H54 (cell line): ENCODE results near the gene ASCL2.

ENCODE experiments used
- DNase-seq: peaks from one replicate; pipeline ENCODE4 v3.0.0; 2011; ENCODE audit warnings: low spot score, mixed read lengths; ENCODE audit not compliant: insufficient read length
- FAIRE-seq: peaks from 3 replicates; lab custom pipeline; 2011; peaks lifted over from hg19 to GRCh38; lab: Jason Lieb, UNC
- POLR2A ChIP-seq: IDR thresholded peaks from 2 replicates; pipeline ENCODE4 v1.6.1; 2011; ENCODE audit warnings: low read depth, mild to moderate bottlenecking, low read length

The ASCL2 gene

DNA sequence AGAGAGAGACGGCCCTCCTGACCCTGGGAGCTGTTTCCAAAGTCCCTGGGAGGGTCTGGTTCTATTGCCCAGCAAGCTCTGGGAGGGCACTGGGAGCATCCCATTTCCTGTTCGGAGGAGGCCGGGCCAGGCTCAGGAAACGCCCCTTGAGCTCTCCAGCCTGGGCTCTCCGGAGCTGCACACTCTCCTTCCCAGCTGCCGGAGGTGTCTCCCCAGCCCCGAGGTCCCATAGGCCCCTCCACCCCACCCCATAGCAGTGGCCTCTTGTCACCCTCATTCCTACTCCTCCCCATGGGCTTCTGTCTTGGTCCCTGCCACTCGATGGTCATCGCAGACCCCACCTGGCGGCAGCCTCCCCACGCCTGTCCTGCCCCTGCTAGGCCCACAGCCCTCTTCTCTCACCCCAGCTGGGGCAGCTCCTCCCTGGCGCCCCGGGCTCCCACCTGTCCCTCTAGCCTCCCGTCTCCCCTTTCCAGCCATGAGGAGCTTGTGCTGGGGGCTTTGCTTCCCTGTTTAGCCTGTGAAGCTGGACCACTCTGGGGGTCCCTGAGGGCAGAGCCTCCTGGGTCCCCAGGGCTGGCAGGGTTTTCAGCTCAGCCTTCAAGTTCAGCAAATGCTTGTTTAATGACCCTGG, 34.2 kb upstream of the ASCL2 start:
- no peak for TF ChIP-seq POLR2A
- DNase-seq = no peak
- no peak for FAIRE-seq

DNA sequence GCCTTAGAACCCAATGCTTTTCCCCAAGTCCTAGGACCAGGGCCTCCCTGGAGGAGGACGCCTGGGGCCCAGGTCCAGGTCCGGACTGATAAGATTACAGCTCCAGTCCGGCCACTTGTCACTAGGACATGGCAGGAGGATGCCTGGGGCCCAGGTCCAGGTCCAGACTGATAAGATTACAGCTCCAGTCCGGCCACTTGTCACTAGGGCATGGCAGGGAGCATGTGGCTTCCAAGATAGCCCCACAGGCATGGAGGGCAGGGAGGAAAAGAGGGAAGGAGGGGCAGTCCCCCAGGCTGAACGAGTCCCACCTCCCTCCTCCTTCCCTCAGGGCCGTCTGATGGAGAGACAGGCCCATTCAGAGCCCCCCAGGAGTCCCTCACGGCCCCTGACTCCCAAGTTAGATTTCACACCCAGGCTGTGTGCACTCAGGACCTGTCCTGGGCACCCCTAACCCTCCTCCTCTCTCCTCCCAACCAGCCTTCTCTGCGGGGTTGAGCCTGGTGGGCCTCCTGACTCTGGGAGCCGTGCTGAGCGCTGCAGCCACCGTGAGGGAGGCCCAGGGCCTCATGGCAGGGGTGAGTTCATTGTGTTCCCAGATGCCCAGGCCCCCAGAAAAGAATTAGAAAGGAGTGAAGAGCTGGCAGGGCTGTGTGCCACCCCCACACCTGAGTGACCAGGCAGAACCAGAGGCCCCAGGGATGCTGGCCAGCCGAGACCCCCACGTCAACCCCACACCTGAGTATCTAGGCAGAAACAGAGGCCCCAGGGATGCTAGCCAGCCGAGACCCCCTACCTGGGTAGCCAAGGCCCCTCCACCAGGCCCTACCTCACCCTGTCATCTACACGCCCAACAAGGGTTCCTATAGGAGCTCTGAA, 33.5 kb upstream of the ASCL2 start:
- no peak for FAIRE-seq
- DNase-seq = no peak
- TF ChIP-seq POLR2A = no peak

DNA sequence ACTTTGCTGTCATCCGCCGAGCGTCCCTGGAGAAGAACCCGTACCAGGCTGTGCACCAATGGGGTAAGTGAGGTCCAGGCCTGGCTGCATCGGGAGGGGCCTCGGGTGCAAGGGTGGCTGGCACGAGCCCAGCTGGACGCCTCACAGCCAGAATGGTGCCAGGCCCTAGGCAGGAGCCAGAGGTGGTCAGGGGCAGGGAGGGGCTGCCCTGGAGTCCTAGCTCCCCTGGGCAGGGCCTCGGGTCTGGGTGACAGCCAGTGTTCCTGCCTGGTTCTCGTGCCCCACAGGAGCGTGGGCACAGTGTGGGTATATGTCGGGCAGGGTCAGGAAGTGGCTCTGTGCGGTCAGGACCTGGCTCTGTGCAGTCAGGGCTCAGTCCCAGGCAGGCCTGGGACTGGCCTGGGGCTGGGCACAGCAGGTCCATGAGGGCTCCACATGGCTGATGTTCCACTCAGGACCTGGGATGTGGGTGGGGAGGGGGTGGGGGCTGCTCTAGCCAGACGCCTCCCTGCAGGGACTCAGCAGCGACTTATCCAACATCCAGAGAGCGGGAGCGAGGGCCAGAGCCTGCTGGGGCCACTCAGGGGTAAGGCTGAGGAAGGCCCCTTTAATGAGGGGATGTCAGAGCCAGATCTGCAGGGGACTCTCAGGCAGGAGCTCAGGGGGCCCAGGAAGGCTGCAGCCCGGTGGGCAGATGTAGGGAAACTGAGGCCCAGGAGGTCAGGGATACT, 32.7 kb upstream of the ASCL2 start:
- DNase-seq (no peak), FAIRE-seq (no peak)
- TF ChIP-seq POLR2A = no peak

DNA sequence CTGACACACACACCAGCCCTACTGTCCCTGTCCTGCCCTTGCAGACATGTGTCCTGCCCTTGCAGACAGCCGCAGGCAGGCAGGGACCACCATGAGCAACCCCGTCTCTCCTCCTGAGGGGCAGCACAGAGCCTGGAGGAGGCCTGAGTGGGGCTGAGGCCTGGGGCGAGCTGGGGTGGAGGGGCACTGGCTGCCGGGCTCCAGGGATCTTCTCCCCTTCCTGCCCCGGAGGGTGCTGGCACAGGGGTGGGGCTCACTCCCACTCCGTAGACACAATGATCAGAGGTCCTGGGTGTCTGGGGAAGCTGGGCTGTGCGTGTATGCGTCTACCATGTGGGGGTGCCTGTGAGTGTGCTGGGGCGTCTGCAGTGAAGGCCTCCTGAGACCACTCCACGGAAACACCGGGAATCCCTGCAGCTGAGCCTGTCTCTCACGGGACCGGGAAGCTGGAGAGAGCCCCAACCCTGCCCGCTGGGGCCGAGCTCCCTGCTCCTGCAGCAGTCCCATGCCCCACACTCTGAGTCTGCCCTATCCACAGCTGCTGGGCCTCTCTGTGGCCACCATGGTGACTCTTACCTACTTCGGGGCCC, 32.0 kb upstream of the ASCL2 start:
- no peak for TF ChIP-seq POLR2A
- DNase-seq = no peak
- FAIRE-seq = no peak

DNA sequence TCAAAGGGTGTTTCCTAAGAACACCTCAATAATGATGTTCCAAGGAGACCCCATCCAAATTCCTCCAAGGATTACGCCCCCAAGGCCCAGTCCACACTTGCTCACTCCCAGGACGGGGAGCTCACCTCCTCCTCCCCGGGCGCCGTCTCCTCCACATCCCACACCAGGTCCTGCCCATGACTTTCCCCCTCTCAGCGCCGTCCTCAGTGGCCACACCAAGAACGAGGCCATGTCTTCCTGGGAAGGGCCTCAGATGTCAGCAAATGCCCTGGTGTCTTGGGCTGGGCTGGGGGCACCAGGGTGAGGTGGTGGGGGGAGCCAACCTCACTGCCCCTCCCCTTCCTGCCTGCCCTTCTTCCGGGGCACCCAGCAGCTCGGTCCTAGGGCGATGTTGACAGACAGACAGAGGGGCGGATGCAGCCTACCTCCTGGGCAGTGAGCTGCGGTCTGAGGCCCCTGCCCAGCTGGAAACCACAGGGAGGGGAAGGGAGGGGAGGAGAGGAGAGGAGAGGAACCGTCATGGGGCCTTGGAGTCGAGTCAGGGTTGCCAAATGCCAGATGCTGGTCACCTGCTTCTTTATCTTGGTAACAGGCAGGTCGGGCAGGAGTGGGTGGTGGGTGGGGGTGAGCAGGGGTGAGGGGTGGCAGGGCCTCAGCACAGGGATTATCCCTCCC, 31.4 kb upstream of the ASCL2 start, which contains the start of the genes C11orf21 and TSPAN32:
C11orf21 (minus strand) TSS at position 288 of the 675 bp plus-strand sequence; CDS start at position 178, 110 bp downstream.
TSPAN32 (plus strand) TSS at position 383 of the 675 bp plus-strand sequence; CDS start at position 520, 137 bp downstream.
- FAIRE-seq (no peak), DNase-seq (peak; percentile 51)
- no peak for TF ChIP-seq POLR2A

DNA sequence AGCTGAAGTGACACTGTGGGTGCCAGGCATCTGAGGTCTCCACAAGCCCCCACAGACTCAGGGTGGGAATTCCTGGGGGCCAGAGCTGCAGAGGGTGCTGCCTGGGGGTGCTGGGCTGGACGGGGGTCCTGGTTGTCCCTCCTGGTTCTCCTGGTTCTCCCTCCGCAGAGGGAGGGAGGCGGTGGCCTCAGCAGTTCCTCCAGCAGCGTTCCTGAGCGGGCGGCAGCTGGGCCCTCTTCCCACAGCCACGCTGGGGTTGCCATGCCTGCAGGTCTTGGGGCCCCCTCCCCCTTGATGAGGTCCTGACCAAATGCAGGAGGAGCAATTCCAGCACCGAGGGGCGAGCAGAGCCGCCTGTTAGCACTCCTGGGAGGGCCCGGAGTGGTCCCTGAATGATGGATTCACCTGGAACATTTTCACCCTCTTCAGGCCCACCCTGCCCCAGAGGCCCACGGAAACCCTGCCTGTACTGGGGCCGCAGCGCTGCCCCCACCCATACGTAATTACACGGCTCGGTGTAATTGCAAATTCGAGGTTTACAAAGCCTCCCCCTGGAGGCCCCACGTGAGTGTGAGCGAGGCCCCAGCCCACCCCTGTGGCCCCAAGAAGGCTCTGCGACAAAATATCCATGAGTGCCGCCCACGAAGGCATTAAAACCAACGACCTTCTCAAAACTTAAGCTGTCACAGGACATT, 30.7 kb upstream of the ASCL2 start:
- FAIRE-seq (no peak), DNase-seq (no peak)
- TF ChIP-seq POLR2A = no peak

DNA sequence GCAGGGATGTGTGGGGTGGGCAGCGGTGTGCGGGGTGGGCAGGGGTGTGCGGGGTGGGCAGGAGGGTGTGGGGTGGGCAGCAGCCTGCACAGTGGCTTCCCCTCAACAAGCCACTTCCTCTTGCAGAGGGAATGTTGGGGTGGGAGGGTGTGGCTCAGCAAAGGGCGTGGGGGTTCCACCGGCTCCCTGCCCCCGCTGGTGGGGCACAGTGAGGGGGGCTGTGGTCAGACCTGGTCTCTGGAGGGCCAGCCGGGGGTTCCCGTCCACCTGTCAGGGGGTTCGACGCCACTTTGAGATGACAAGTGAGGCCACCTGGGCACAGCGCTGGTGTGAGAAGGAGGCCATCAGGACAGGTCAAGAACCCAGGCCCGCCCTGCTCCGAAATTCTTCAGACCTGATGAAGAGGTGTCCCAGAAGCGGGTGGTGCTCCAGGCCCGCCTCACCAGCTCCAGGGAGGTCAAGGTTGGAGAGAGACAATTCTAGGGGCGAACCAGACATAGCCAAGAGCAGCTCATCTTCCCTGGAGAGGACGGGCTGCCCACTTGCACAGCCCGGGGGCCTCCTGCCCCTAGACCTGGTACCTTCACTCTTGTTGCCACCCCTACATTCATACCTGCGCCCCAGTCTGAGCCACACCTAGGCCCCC, 30.0 kb upstream of the ASCL2 start:
- DNase-seq (no peak), FAIRE-seq (no peak)
- TF ChIP-seq POLR2A = no peak

DNA sequence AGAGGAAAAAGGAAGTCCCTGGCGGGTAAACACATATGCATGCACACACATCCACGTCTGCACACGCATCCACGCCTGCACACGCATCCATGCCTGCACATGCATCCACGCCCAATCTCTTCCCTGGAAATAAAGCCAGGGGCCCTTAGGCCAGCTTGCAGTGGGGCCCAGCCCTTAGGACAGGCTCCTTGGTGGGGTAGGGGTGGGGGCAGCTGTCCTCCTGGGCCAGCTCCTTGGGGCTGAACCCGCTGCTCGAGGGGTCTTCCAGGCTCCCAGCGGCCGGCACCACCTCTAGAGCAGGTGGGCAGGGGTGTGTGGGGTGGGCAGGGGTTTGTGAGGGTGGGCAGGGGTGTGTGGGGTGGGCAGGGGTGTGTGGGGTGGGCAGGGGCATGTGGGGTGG, 29.4 kb upstream of the ASCL2 start:
- no peak for DNase-seq
- TF ChIP-seq POLR2A = no peak
- no peak for FAIRE-seq

DNA sequence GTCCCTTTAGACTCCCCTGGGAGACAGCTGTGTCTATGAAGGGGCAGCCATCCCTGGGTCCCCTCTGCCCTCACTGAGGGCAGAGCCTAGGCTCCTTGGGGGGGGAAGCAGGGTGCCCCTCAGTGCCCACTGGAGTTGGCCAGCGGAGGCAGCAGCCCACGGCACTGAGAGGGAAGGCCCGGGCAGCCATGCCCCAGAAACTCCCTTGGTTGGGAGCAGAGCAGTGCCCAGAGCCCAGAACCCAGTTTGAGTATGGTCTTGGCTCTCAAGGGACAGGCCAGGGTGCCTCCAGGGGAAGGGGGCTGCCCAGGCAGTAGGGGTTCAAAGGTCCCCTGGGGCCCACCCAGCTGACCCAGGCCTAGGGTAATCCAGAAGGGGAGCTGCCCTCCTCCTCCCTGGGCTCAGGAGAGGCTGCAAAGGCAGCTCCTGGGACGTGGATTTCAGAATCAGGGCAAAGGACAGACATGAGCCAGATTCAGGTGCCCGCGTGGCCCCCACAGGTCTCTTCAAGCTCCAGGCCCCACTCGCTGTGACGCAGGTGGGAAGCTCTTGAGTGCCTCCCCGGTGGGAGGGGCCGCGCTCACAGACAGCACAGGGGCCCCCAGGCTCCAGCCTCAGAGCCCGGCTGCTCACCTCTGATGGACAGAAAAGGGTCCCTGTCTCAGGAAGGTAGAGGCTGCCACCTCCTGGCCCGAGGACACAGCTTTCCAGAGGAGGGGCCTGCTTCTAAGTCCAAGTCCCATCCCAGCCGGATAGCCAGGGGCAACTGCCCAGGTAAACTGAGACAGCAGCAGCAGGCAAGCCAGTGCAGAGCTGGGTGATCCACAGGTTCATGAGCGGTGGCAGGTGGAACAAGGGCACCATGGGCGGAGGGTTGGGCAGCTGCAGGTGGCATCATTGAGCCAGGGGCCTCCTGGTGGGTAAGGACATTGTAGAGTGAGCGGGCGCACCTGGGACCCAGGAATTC, 28.7 kb upstream of the ASCL2 start:
- no peak for DNase-seq
- TF ChIP-seq POLR2A = no peak
- FAIRE-seq = no peak

DNA sequence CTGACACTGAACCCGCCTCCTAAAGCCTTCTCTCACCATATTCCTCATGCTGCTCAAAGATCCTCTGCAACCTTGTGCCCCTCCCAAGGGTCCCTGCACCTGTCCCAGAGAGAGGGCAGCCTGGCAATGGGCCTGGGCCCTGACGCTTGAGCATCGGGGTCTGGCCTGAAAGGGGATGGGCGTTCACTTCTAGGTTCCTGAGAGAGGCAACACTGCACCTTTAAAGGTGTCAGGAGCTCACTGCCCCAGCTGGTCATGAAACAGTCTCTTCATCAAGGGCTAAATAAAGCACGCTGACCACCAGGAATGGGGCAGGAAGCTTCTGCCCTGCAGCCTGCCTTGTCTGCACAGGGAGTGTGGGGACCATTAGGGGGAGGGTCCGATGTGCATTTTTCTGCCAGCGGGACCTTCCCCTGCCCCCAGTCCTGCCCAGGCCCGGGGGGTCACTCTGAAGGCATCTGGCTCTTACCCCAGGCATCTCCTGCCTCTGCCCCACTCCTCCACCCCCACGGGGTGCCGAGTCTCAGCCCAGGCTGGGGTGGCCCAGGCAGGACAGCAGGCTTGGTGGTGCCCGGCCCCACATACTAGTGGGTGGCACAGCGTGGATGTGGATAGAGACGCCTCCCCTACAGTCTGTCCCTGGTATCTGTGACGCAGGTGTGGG, 27.9 kb upstream of the ASCL2 start:
- TF ChIP-seq POLR2A = no peak
- FAIRE-seq (no peak), DNase-seq (no peak)
